Measurements from ENCODE around the gene CEP85L.

Gene CEP85L

GRCh38 chr6:118574051-118574865, 77.1 kb downstream of the CEP85L start:
- DNase-seq = no peak

GRCh38 chr6:118571121-118571520, 80.3 kb downstream of the CEP85L start:
- no peak for DNase-seq

- no peak for DNase-seq
Observed at GRCh38 chr6:118569498-118569897, 81.9 kb downstream of the CEP85L start.

GRCh38 chr6:118567974-118568373, 83.4 kb downstream of the CEP85L start:
- no peak for DNase-seq

GRCh38 chr6:118565311-118565960, 86.0 kb downstream of the CEP85L start:
- DNase-seq = no peak

GRCh38 chr6:118562959-118563358, 88.4 kb downstream of the CEP85L start:
- no peak for DNase-seq

GRCh38 chr6:118562248-118562647, 89.1 kb downstream of the CEP85L start:
- no peak for DNase-seq

GRCh38 chr6:118559659-118560058, 91.7 kb downstream of the CEP85L start:
- DNase-seq = no peak

- no peak for DNase-seq
Observed at GRCh38 chr6:118558464-118559217, 92.8 kb downstream of the CEP85L start.

- DNase-seq = no peak
Observed at GRCh38 chr6:118554698-118555097, 96.7 kb downstream of the CEP85L start.

- no peak for DNase-seq
Observed at GRCh38 chr6:118553132-118553531, 98.3 kb downstream of the CEP85L start.

- no peak for DNase-seq
Observed at GRCh38 chr6:118551063-118552053, 100.0 kb downstream of the CEP85L start.

- no peak for DNase-seq
Observed at GRCh38 chr6:118548613-118549012, 102.8 kb downstream of the CEP85L start.

GRCh38 chr6:118548136-118548535, 103.3 kb downstream of the CEP85L start, which contains the start of gene PLN:
PLN (plus strand) TSS chr6:118548296; CDS start chr6:118558922, 10,626 bp downstream.
- no peak for DNase-seq

- no peak for DNase-seq
Observed at GRCh38 chr6:118546880-118547218, 104.5 kb downstream of the CEP85L start.

GRCh38 chr6:118546164-118546879, 105.1 kb downstream of the CEP85L start:
- DNase-seq = no peak

- DNase-seq = no peak
Observed at GRCh38 chr6:118544105-118544504, 107.3 kb downstream of the CEP85L start.

- DNase-seq = no peak
Observed at GRCh38 chr6:118542184-118542952, 109.0 kb downstream of the CEP85L start.

- DNase-seq = no peak
Observed at GRCh38 chr6:118537574-118537973, 113.8 kb downstream of the CEP85L start.

- DNase-seq = no peak
Observed at GRCh38 chr6:118536478-118536877, 114.9 kb downstream of the CEP85L start.
